Prostate gland (tissue), 2 donors: ENCODE measurements around the gene RAI1.

Experiments used
- POLR2AphosphoS5 ChIP-seq: sonication (generic); formaldehyde crosslinking; IDR thresholded peaks from one replicate; pipeline ENCODE4 v1.6.1; 2017; ENCODE audit warnings: antibody characterized with exemption
- TF ChIP-seq, protein P1 (sequence below), 4 experiments: fragments of 200-600 bp in 2 of 4; fragments of 450-650 bp in 2 of 4; sonication (generic) in 2 of 4; IDR thresholded peaks; 1 replicate in 3 of 4; 2 replicates in 1 of 4; pipeline ENCODE4 v1.5.1; 2016 to 2019; ENCODE audit warnings: antibody characterized with exemption in 4 of 4, mild to moderate bottlenecking in 2 of 4, moderate library complexity in 2 of 4

DNA sequence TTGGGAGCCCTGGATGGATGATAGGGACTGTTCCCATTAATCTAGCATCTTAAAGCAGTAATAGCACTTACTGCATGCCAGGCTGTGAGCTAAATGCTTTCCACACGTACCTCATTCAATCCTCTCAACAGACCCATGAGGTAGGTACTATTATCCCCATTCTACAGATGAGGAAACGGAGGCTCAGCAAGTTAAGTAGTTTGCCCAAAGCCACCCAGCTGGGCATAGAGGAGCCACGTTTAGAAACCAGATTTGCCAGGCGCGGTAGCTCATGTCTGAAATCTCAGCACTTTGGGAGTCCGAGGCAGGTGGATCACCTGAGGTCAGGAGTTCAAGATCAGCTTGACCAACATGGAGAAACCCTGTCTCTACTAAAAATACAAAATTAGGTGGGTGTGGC, 2.0 kb upstream of the RAI1 start:
- no peak for TF ChIP-seq POLR2AphosphoS5
- TF ChIP-seq, protein P1, sequence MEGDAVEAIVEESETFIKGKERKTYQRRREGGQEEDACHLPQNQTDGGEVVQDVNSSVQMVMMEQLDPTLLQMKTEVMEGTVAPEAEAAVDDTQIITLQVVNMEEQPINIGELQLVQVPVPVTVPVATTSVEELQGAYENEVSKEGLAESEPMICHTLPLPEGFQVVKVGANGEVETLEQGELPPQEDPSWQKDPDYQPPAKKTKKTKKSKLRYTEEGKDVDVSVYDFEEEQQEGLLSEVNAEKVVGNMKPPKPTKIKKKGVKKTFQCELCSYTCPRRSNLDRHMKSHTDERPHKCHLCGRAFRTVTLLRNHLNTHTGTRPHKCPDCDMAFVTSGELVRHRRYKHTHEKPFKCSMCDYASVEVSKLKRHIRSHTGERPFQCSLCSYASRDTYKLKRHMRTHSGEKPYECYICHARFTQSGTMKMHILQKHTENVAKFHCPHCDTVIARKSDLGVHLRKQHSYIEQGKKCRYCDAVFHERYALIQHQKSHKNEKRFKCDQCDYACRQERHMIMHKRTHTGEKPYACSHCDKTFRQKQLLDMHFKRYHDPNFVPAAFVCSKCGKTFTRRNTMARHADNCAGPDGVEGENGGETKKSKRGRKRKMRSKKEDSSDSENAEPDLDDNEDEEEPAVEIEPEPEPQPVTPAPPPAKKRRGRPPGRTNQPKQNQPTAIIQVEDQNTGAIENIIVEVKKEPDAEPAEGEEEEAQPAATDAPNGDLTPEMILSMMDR (IDR thresholded peaks at IDR 0.05), result no peak
